Activated CD4-positive, alpha-beta T cell treated with anti-CD3 and anti-CD28 coated beads, Interleukin-2, amount 50 U/mL, for 1 hour (primary cell): ENCODE results near the gene CCDC57.
A peak's percentile ranks its signal among the peaks of the same experiment; 100 is the strongest.

Experiments used
- DNase-seq: peaks from one replicate; pipeline ENCODE4 v3.0.0-alpha.2; 2020

Gene CCDC57

DNA sequence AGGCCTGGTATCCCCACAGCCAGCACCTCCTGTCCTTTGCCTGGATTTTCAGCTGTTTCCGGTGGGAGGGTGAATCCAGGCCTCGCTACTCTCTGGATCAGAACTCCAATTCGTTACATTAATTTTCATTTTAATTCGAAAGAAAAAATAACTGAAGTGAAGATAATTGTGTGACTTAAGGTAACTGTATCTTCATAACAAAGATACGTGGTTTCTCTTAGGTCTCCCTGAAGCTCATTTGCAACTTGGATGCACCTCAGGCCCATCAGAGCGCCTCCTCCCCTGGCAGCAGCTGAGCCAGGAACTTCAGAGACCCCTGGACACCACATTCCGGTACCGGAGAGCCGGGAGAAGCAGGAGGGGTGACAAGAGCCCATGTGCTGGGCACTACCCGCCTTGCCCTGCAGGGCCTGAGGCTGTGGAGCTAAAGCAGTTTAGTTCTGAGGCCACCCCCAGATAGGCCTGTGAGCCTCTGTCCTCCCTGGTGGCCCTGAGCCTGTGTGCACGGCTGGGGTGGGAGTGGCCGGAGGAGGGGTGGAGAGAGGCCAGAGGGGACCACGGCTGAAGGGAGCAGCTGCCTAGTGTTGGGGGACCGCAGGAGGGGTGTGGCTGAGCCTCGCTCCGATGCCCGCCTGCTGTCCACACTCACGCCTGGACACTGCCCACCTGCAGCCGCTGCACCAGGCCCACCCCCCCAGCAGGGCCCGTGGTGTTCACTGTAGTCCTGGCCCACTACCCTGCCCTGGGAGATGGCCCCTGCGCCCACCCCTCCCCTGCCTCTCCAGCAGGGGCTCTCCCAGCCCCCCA is 135.7 kb downstream of the CCDC57 start:
- no peak for DNase-seq

DNA sequence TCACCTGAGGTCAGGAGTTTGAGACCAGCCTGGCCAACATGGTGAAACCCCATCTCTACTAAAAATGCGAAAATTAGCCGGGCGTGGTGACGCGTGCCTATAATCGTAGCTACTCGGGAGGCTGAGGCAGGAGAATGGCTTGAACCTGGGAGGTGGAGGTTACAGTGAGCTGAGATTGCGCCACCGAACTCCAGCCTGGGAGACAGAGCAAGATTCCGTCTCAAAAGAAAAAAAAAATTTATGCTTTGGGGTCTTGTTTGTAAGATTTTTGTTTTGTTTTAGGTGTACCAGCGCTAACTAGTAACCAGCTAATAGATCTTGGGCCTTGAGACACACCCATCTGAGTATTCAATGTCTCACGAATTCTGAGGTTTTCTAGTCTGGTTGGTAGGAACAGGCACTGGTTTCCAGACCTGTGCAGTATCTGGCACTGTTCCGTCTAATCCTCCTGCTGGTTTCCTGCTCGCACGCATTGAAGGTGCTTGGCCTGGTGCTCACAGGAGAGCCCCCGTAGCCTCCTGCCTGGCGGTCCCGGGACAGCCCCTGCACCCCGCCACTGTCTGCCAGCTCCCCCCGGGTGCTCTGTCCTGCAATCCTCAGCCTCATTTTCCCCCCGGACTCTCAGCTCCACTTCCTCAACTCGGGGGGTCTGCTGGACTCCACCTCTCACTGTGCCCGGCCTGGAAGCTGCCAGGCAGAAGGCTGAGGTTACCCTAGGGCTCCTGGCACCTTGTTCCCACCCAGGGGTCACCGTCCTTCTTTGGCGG is 136.4 kb downstream of the CCDC57 start:
- DNase-seq = no peak

DNA sequence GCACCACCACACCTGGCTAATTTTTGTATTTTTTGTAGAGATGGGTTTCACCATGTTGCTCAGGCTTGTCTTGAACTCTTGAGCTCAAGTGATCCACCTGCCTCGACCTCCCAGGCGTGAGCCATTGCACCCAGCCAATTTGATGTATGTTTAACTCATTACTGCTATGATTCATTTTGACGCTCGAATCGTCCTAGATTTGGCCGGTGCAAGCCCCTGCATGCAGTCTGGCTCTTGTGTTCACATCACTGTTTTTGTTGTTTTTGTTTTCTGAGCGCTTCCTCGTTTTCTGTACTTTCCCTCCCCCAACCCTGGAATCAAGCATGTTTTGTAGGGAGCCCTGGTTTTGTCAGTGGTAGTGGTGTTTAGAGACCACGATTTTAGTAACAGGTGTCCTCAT is 139.2 kb downstream of the CCDC57 start:
- no peak for DNase-seq

DNA sequence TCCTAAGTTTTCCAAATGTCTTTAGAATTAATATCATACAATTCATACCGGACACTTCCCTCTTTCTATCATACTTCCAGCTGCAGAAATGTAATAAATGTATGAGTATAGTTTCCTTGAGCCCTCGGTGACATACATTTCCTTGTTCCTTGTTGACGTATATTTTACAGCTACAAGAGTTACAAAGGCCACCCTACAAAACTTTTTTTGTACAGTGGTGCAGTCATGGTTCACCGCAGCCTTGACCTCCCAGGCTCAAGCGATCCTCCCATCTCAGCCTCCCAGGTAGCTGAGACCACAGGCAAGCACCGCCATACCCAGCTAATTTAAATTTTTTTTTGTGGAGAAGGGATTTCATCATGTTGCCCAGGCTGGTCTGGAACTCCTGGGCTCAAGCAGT is 139.8 kb downstream of the CCDC57 start:
- no peak for DNase-seq

DNA sequence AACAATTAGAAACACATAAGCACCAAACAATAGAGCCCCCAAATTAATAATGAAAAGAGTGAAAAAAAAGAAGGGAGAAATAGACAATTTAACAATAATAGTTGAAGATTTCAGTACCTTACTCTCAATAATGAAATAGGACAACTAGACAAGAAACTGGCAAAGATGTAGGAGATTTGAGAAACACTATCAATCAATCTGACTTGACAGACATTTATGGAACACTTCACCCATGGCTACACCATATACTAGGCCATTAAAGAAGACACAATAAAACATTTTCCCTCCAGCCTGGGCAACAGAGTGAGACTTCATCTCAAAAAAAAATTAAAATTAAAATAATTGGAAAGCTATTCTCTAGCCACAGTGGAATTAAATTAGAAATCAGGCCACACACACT is 142.0 kb downstream of the CCDC57 start:
- DNase-seq = no peak

DNA sequence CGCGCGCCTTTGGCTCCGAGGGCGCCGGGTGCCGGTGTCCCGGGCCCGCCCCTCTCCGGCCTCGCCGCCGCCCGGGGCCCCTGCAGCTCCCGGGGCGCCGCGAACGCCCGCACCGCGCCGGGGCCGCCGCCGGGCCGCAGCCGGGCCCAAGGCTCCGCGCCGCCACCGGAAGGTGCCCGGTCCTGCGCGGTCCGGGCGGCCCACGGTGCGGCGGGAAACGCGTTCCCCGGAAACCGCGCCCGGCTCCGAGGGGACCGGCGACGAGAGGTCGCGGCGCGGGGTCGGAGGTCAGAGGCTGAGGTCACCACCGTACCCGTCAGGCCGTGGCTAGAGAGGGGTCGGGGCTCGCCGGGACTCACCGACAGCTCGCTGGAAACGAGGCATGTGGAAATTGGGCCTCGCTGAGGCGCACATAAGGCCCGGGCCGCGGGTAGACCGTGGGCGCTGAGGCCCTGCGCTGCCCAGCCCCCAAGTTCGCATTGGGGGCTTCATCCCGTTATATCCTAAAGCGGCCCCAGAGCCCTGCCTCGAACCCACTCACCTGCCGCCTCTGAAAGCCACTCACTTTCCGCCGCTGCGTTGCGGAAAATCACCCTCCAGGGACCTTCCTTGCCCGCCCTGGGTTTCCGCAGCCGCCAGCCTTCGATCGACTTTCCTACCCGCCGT is 146.9 kb downstream of the CCDC57 start, which contains the start of gene DUS1L:
Gene DUS1L, minus strand, starts transcription at position 167 of the 666 bp plus-strand sequence. CDS start 745 bp downstream, outside the sequence.
- DNase-seq = peak; percentile 70

DNA sequence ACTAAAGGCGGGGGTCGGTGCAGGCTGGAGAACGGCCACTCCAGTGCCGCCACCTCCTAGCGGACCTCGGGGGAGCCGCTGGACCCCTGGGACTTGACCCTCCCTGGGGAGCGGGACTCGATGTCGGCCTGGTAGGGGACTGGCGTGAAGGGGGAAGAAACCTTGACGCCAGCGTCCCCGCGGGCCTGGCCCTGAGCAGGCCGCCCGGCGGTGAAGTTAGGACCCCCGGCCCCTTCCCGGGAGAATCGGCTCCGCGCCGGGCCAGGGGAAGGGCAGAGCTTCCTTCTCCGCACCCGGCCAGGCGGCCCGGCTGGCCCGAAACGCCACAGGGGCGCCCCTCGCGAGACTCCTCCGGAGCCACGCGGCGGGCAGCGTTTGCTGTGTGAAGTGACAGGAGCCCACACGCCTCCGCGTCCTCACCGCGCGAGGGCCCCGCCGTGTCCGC is 147.4 kb downstream of the CCDC57 start:
- DNase-seq = no peak

DNA sequence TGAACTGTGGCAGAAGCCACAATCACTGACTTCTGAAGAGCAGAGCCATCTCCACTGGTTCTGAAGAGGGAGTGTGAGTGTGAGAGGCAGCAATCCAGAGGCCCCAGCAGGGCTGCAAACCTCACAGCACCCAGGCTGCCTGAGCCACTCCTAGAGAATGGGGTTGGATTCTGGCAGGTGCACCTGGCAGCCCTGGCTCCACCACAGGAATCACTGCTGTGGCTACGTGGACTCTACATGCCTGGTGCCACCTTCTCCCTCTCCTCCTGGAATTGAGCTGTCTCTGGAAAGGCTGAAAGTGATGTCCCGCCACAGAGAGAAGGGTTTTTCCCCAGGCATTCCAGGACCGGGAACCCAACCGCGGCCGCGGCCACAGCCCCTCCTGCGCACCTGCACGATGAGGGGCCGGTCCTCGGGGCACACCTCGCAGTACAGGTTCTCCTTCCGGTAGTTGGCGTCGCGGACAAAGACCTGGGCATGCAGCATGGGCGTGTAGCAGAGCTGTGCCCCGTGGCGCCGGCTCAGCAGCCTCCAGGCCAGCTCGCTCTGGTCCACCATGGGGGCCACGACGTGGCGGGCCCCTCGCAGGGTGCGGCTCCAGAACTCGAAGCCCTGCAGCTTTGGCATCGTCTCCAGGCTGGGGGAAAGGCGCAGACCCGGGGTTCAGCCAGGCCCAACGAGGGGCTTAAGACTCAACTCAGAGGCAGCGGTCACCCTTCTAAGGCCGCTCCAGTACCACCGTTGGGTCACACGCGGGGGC is 148.0 kb downstream of the CCDC57 start:
- DNase-seq = no peak

DNA sequence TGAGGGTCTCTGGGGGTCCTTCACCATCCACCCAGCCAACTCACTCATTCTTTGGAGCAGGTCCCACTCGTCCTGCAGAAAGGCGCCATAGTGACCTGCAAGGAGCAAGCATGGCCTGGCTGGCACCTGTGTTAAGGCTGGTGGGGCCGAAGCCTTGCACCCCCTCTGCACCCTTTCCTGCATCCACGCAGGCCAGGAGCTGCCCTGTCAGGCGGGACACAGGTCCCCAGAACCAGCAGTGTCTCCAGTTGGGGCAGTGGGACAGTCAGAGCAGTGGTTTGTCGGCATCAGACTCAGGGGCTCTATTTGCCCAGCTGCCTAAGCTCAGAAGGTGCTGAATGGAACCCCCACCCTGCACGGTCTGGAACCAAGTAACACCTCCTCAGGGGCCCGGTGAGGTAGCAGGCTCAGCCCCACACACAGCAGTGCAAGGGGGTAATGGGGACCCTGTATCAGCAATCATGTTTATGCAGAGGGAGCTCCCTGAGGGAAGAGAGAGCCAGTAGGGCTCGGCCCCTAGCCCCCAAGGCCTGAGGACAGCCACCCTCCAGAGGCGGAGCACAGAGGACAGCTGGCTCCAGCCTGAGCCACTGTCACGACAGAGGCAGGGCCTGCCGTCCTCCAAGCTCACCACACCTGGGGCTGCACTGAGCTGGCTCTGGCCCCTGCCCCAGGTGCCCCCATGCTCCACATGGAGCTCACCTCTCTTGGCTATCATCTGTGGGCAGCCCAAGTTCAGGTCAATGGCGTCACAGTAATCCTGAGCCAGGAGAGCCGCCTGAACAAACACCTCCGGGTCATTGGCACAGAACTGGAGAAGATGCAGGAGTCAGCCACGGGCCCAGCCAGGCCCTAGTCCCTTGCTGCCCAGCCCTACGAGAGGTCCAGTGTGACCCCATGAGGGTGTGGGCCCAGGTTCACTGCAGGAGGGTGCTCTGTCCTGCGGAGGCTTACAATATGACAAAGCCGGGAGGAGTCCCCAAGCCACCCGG is 148.9 kb downstream of the CCDC57 start:
- no peak for DNase-seq

DNA sequence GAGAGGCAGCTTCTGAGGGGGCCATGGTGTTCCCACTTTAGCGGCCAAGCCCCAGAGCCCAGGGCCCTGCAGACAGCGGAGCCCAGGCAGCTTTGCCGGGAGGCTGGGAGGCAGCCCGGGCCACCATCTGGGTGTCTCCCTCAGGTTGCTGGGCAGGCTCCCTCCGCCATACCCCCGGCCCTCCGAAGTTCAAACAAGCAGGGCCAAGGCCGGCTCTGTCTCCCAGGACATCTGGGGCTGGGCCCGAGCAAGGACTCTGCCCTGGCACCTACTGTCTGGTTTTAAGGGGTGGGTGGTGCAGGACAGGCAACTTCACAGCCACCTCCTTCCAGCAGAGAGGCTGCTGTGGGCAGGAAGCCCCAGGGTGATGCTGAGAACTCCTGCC is 149.7 kb downstream of the CCDC57 start:
- no peak for DNase-seq

DNA sequence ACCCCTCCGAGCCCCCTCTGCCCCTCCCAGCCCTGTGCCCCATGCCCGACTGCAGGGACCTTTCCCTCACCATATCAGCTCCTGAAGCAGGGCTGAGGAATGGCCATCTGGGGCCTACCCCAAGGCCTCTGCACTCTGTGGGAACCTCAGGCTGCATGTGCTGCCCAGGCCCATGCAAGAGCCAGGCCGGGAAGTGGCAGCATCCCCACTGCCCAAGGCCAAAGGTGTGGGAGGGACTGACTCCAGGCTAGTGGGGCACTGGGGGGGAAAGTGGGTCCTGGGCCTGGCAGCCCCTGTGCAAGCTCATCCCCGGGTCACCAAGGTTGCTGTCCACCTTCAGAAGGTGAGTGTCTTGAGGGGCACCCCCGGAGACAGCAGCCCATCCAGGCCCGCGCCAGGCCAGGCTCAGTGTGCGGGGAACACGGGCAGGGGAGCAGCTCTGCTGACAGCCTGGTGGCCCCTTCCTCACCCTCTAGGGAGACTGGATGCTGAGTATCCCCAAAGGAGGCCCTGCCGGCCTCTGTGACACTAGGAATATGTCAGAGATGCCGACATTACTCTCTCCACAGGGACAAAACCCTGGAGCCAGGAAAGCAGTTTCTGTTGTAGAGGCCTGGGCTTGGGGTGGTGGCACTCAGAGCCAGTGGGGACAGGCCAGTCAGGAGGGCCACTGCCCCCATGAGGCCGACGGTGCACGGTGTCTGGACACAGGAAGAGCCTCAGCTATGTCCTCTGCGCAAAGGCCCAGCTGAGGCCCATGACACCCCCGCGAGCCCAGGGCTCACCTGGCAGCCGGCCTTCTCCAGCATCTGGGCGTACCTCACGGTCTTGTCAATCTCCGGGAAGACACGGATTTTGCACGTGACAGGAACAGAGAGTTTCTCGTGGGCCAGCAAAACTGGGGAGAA is 150.3 kb downstream of the CCDC57 start:
- DNase-seq = no peak

DNA sequence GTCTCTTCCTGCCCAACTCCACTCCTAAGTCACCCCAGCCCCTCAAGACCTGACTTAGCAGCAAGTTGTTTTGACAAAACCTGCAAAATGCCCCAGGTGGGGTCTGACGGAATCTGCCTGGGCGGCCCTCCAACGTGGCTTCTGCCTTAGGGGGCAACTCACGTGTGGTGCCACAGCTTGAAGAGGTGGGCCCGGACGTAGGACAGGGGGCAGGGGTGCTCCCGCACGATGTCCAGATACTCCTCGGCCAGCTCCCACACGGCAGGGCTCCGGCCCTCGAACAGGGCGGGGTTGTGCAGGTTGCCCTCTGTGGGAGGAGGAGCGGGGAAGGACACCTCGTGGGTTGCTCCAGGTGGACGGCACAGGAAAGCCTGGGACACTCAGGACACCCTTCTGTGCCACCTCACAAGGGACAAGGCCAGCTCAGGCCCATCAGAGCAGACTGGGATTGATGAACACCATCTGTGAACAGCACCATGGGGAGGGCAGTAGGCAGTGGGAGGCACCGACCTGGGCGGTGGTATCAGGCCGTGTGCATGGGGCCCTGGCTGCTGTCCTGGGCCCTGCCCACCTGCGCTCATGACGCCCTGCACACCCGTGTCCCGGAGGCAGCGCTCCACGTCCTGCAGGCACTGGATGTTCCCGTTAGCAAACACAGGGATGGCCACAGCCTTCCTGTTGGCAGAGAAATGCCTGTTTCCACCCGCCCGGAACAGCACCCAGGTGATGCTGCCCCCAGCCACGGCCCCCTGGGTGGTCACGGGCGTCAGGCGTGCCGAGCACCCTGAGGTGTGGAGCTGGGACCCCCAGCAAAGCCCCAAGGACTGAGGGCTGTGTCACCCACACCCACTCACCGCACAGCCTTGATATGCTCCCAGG is 151.4 kb downstream of the CCDC57 start:
- DNase-seq = no peak

DNA sequence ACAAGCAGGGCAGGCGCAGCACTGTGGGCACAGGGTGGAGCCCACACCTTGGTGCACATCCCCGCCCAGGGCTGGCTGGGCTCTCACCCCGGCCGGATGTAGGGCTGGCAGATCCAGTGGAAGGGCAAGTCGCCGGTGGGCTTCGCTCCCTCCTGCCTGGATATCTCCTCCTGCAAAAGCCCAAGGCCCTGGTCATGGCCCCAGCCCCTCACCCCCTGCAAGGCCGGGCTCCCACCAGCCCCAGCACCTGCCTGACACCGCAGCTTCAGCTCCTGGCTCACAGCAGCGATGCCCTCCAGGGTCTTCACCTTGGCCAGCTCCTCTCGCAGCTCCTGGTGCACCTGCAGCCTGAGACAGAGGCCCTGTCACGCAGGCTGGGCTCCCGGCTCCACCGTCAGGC is 152.0 kb downstream of the CCDC57 start:
- DNase-seq = no peak

DNA sequence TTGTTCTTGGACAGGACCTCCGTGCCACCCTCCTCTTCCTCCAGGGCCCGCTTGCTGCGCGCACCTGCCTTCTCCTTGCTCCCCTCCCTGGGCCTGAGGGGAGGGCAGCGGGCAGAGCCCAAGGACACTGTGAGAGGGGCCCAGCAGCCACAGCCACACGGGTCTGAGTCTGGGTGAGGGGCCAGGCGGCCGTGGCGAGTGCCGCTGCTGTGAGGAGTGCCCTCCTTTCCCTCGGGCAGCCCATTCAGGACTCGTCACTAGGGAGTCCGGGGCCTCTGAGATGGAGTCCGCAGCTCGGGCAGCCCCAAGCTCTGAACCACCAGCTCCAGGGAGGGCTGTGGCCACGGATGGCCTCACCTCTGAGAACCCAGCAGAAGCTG is 152.7 kb downstream of the CCDC57 start:
- no peak for DNase-seq

DNA sequence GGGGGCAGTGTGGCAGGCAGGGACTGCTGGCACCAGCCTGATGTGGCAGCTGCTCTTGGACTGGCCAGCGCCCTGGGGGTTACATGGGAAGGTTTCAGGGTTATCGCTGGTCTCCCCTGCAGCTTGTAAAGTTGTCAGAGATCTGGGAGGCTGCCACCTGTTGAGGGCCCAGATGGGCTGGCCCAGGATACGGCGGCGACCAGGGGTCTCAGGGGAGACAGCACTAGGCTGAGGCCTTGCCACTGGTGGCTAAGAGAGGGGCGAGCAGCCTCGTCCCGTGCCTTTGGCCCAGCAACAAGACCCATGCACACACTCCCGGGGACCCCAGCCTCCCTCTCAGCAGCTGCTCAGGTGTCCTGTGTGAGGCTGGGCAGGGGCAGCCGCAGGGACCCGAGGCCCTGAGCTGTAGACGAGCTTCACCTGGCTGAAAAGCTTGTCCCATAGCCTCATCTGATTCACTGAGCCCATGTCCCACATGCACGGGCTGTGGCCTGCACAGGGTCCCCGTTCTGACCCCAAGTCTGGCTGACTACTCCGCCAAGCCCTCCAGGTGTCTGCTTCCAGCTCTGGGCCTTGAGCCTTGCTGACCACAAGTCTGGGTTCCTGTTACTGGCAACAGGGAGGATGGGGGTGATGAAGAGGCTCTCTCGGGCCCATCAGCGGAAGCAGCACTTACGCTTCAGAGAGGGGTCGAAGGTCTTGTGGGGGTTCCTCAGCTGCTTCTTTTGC is 153.2 kb downstream of the CCDC57 start:
- DNase-seq = no peak

DNA sequence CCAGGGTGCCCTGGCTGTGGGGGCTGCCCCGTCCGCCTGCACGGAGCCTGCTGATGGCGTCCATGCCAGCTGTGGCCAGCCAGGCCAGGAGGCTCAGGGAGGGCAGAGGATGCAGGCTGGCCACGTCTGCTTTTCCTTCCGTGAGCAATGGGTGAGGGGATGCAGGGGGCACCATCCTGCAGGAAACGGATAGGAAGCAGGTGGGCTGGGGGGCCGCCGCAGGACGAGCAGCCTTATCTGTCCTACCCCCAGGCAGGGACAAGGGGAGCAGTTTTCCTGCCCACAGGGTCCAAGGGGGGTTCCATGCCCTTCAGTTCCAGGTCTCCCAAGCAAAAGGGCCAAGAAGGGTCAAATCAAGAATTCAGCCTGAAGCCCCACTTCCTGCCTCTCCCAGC is 153.8 kb downstream of the CCDC57 start:
- DNase-seq = no peak

DNA sequence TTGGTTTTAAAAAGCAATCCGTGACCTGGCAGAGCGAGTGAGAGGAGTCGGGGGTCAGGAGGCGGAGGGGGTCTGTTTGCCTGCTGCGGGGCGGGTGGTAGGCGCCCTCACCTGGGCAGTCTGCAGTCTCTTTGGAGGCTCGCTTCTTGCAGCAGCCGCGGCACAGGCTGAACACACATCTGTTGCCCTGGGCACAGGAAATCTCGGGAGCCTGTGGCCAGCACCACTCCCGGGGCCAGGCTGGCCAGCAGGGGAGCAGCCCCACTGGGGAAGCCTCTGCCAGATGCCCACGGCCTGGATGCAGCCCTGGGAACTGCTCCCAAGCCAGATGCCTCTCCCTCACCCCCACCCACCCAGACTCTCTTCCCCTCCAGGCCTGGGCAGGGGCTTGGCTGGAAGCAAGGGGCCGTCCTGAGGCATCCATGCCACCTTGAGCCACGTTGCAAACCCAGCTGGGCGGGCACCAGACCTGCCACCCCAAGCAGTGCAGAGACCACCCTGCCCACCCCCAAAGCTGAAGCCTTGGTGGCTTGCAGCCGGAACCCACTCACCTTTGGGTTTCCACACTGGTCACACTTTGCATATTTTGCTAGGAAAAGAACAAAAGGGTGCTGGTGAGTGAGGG is 154.3 kb downstream of the CCDC57 start:
- DNase-seq = no peak
